WERI-Rb-1 (cell line): Measurements from ENCODE around the gene TH.

ENCODE experiments used
- DNase-seq: peaks from one replicate; pipeline ENCODE4 v3.0.0-alpha.2; 2020
- H3K27ac ChIP-seq: fragments of 250-450 bp; sonication (Bioruptor Pico); 2 replicates; pipeline ENCODE4 v1.5.1; 2020; ENCODE audit warnings: mild to moderate bottlenecking, moderate library complexity
- H3K27me3 ChIP-seq: fragments of 250-450 bp; sonication (Bioruptor Pico); 2 replicates; pipeline ENCODE4 v1.5.1; 2021; ENCODE audit warnings: mild to moderate bottlenecking, low read depth, moderate library complexity; ENCODE audit not compliant: insufficient read depth, severe bottlenecking
- H3K36me3 ChIP-seq: fragments of 250-450 bp; sonication (Bioruptor Pico); 2 replicates; pipeline ENCODE4 v1.5.1; 2020; ENCODE audit warnings: mild to moderate bottlenecking, moderate library complexity
- H3K4me3 ChIP-seq: 2 replicates; pipeline ENCODE4 v1.5.1; 2011; ENCODE audit warnings: low read depth, mild to moderate bottlenecking, control low read depth, low read length
- H3K9me3 ChIP-seq: fragments of 250-450 bp; sonication (Bioruptor Pico); 2 replicates; pipeline ENCODE4 v1.5.1; 2021; ENCODE audit warnings: mild to moderate bottlenecking, moderate library complexity; ENCODE audit not compliant: severe bottlenecking
- CTCF ChIP-seq: IDR thresholded peaks from 2 replicates; pipeline ENCODE4 v1.5.1; 2011; ENCODE audit warnings: low read depth, mild to moderate bottlenecking, control low read depth, inconsistent platforms, low read length

The TH gene

GRCh38 chr11:2142300-2142759, 29.3 kb downstream of the TH start:
- Histone ChIP-seq H3K27ac (no peak overlapping the region), H3K36me3 (no peaks in the 10 kb centered on the region), H3K4me3 (no peak overlapping the region), H3K27me3 (peaks cover 87% of the 10 kb centered on the region), H3K9me3 (no peaks in the 10 kb centered on the region)
- no peak for TF ChIP-seq CTCF
- DNase-seq: no peak

GRCh38 chr11:2140411-2141400, 30.9 kb downstream of the TH start:
- H3K36me3 ChIP-seq: no peaks in the 10 kb centered on the region
- H3K9me3 ChIP-seq: no peaks in the 10 kb centered on the region
- DNase-seq: no peak
- TF ChIP-seq CTCF: no peak
- no peak overlapping the region for H3K27ac ChIP-seq
- no peak overlapping the region for H3K4me3 ChIP-seq
- H3K27me3 ChIP-seq: peaks cover 87% of the 10 kb centered on the region

- no peak overlapping the region for H3K27ac ChIP-seq
- no peaks in the 10 kb centered on the region for H3K36me3 ChIP-seq
- DNase-seq: no peak
- no peaks in the 10 kb centered on the region for H3K9me3 ChIP-seq
- H3K27me3 ChIP-seq: peaks cover 87% of the 10 kb centered on the region
- no peak overlapping the region for H3K4me3 ChIP-seq
- no peak for TF ChIP-seq CTCF
Observed at GRCh38 chr11:2139621-2140337, 31.8 kb downstream of the TH start.

- no peak for TF ChIP-seq CTCF
- no peak within 1 kb of the TSS for H3K27ac ChIP-seq
- no peaks in the 10 kb centered on the region for H3K9me3 ChIP-seq
- peaks cover 87% of the 10 kb centered on the region for H3K27me3 ChIP-seq
- no peaks in the 10 kb centered on the region for H3K36me3 ChIP-seq
- no peak for DNase-seq
- H3K4me3 ChIP-seq: no peak within 1 kb of the TSS
Observed at GRCh38 chr11:2139123-2139521, 32.5 kb downstream of the TH start, which contains the start of gene IGF2. Gene IGF2, minus strand, starts transcription at chr11:2139389. Its CDS starts 3,866 bp downstream, at chr11:2135523.

GRCh38 chr11:2138431-2139122, 33.0 kb downstream of the TH start:
- TF ChIP-seq CTCF: no peak
- no peaks in the 10 kb centered on the region for H3K9me3 ChIP-seq
- no peaks in the 10 kb centered on the region for H3K36me3 ChIP-seq
- H3K27ac ChIP-seq: no peak overlapping the region
- no peak overlapping the region for H3K4me3 ChIP-seq
- no peak for DNase-seq
- peaks cover 87% of the 10 kb centered on the region for H3K27me3 ChIP-seq
